ENCODE results near the gene AGTPBP1.

Gene AGTPBP1

DNA sequence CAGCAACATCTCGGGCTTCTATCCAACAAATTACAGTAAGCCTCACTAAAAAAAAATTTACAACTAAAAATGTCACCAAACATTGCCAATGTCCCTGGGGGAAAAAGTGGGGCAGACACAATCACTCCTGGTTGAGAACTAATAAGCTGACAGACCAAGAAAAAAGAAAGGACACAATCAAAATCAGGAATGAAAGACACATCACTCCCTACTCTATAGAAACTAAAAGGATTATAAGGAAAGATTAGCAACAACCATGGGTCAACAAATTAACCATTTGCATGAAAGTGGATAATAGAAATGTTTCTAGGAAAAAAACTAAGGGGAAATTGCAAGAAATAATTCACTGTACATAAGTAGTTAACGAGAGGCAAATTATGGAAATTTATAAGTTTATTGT is 53.4 kb downstream of the AGTPBP1 start:
- no peak overlapping the region for H3K4me2 ChIP-seq (ENCODE audit: low read length)
- no peaks in the 10 kb centered on the region for H3K4me1 ChIP-seq (ENCODE audit: low read length)
- no peak overlapping the region for H2AFZ ChIP-seq (ENCODE audit: low read depth, low read length)
- H3K79me2 ChIP-seq (ENCODE audit: low read length), result no peaks in the 10 kb centered on the region
- TF ChIP-seq, protein P1, sequence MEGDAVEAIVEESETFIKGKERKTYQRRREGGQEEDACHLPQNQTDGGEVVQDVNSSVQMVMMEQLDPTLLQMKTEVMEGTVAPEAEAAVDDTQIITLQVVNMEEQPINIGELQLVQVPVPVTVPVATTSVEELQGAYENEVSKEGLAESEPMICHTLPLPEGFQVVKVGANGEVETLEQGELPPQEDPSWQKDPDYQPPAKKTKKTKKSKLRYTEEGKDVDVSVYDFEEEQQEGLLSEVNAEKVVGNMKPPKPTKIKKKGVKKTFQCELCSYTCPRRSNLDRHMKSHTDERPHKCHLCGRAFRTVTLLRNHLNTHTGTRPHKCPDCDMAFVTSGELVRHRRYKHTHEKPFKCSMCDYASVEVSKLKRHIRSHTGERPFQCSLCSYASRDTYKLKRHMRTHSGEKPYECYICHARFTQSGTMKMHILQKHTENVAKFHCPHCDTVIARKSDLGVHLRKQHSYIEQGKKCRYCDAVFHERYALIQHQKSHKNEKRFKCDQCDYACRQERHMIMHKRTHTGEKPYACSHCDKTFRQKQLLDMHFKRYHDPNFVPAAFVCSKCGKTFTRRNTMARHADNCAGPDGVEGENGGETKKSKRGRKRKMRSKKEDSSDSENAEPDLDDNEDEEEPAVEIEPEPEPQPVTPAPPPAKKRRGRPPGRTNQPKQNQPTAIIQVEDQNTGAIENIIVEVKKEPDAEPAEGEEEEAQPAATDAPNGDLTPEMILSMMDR (IDR thresholded peaks at IDR 0.05; ENCODE audit: low read depth, low read length), result no peak
- TF ChIP-seq EZH2phosphoT487 (IDR thresholded peaks at IDR 0.05; ENCODE audit: low read depth), result no peak
- H3K36me3 ChIP-seq (replicated peaks; ENCODE audit: low read depth, low read length), result no peaks in the 10 kb centered on the region
- no peaks in the 10 kb centered on the region for H4K20me1 ChIP-seq (ENCODE audit: insufficient read depth, low read length)
- H3K4me3 ChIP-seq (ENCODE audit: low read length), result no peak overlapping the region
- H3K27me3 ChIP-seq (ENCODE audit: low read depth, low read length), result no peaks in the 10 kb centered on the region
- no peaks in the 10 kb centered on the region for H3K9me3 ChIP-seq (ENCODE audit: insufficient read depth, low read length)
- no peak overlapping the region for H3K27ac ChIP-seq (ENCODE audit: low read length)
- H3K9ac ChIP-seq (ENCODE audit: low read length), result no peak overlapping the region

DNA sequence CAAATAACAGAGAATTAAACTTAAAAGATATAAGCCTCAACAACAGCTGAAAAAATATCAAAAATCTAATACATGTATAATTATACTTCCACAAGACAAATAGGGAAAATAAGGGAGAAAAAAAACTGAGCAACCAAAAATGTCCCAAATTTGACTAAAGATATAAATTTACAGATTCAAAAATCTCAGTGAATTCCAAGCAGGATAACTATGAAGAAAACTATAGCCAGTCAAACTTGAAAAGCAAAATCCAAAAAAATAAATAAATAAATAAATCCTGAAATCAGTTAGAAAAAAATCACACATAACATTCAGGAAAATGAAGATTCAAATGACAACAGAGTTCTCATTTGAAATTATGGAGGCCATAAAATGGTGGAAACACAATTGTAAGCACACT is 56.7 kb downstream of the AGTPBP1 start:
- H2AFZ ChIP-seq (ENCODE audit: low read depth, low read length), result no peak overlapping the region
- no peaks in the 10 kb centered on the region for H3K79me2 ChIP-seq (ENCODE audit: low read length)
- TF ChIP-seq, protein P1 (IDR thresholded peaks at IDR 0.05; ENCODE audit: low read depth, low read length), result no peak
- no peak for TF ChIP-seq EZH2phosphoT487 (IDR thresholded peaks at IDR 0.05; ENCODE audit: low read depth)
- H3K4me2 ChIP-seq (ENCODE audit: low read length), result no peak overlapping the region
- no peaks in the 10 kb centered on the region for H4K20me1 ChIP-seq (ENCODE audit: insufficient read depth, low read length)
- H3K4me1 ChIP-seq (ENCODE audit: low read length), result no peaks in the 10 kb centered on the region
- no peaks in the 10 kb centered on the region for H3K36me3 ChIP-seq (replicated peaks; ENCODE audit: low read depth, low read length)
- H3K4me3 ChIP-seq (ENCODE audit: low read length), result no peak overlapping the region
- H3K9ac ChIP-seq (ENCODE audit: low read length), result no peak overlapping the region
- H3K9me3 ChIP-seq (ENCODE audit: insufficient read depth, low read length), result no peaks in the 10 kb centered on the region
- H3K27ac ChIP-seq (ENCODE audit: low read length), result no peak overlapping the region
- H3K27me3 ChIP-seq (ENCODE audit: low read depth, low read length), result no peaks in the 10 kb centered on the region

GRCh38 chr9:85676790-85677189 is 65.0 kb downstream of the AGTPBP1 start:
- Histone ChIP-seq H3K4me3 (ENCODE audit: low read length) (no peak overlapping the region), H3K4me1 (ENCODE audit: low read length) (no peaks in the 10 kb centered on the region), H3K27ac (ENCODE audit: low read length) (no peak overlapping the region), H3K9me3 (ENCODE audit: insufficient read depth, low read length) (no peaks in the 10 kb centered on the region), H4K20me1 (ENCODE audit: insufficient read depth, low read length) (no peaks in the 10 kb centered on the region), H3K9ac (ENCODE audit: low read length) (no peak overlapping the region), H3K4me2 (ENCODE audit: low read length) (no peak overlapping the region), H2AFZ (ENCODE audit: low read depth, low read length) (no peak overlapping the region), H3K36me3 (replicated peaks; ENCODE audit: low read depth, low read length) (peaks cover 3% of the 10 kb centered on the region), H3K79me2 (ENCODE audit: low read length) (no peaks in the 10 kb centered on the region), H3K27me3 (ENCODE audit: low read depth, low read length) (no peaks in the 10 kb centered on the region)
- TF ChIP-seq, protein P1 (IDR thresholded peaks at IDR 0.05; ENCODE audit: low read depth, low read length), result no peak
- no peak for TF ChIP-seq EZH2phosphoT487 (IDR thresholded peaks at IDR 0.05; ENCODE audit: low read depth)

GRCh38 chr9:85667374-85667773 is 74.4 kb downstream of the AGTPBP1 start:
- no peaks in the 10 kb centered on the region for H3K4me1 ChIP-seq (ENCODE audit: low read length)
- H3K27ac ChIP-seq (ENCODE audit: low read length), result no peak overlapping the region
- H3K9me3 ChIP-seq (ENCODE audit: insufficient read depth, low read length), result no peaks in the 10 kb centered on the region
- H3K79me2 ChIP-seq (ENCODE audit: low read length), result no peaks in the 10 kb centered on the region
- H2AFZ ChIP-seq (ENCODE audit: low read depth, low read length), result no peak overlapping the region
- peaks cover 2% of the 10 kb centered on the region for H3K36me3 ChIP-seq (replicated peaks; ENCODE audit: low read depth, low read length)
- no peak overlapping the region for H3K4me2 ChIP-seq (ENCODE audit: low read length)
- H3K9ac ChIP-seq (ENCODE audit: low read length), result no peak overlapping the region
- no peak for TF ChIP-seq EZH2phosphoT487 (IDR thresholded peaks at IDR 0.05; ENCODE audit: low read depth)
- TF ChIP-seq, protein P1 (IDR thresholded peaks at IDR 0.05; ENCODE audit: low read depth, low read length), result no peak
- no peak overlapping the region for H3K4me3 ChIP-seq (ENCODE audit: low read length)
- H4K20me1 ChIP-seq (ENCODE audit: insufficient read depth, low read length), result no peaks in the 10 kb centered on the region
- H3K27me3 ChIP-seq (ENCODE audit: low read depth, low read length), result no peaks in the 10 kb centered on the region

Data from OCI-LY3 (cell line).